ENCODE measurements around the gene SLC25A25.
A peak's percentile ranks its signal among the peaks of the same experiment; 100 is the strongest.

SLC25A25 gene

GRCh38 chr9:128122809-128123175 is 54.8 kb downstream of the SLC25A25 start:
- no peak overlapping the region for H3K4me3 ChIP-seq (ENCODE audit: low read depth, low read length)
- TF ChIP-seq CTCF (IDR thresholded peaks at IDR 0.05; ENCODE audit: control insufficient read depth, extremely low read depth, insufficient read depth) = no peak
- DNase-seq (ENCODE audit: low read depth) = no peak

DNA sequence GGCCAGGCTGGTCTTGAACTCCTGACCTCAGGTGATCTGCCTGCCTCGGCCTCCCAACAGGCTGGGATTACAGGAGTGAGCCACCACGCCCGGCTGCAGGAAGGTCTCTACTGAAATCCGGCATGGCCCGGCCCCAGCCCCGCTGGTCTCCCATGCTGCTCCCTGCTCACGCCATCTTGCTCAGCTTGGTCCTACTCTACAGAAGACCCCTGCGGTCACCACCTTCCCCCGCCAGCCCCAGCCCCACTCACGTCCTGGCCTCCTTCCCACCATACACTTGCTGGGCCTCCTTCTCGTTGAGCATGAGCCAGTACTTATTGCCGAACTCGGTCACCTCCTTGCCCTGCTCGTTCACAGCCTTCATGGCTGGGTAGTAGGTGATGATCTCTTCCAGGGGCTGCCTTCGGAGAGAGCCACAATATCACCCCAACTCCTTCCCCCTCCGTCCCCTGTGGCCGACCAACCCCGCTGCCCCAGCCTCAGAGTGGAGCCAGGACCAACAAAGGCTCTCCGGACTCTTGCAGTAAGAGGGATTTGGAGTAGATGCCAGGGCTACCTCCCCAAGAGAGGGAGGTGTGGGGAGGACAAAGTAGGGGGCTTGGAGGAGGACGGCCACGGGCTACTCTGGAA is 55.5 kb downstream of the SLC25A25 start:
- no peak overlapping the region for H3K4me3 ChIP-seq (ENCODE audit: low read depth, low read length)
- TF ChIP-seq CTCF (IDR thresholded peaks at IDR 0.05; ENCODE audit: control insufficient read depth, extremely low read depth, insufficient read depth) = no peak
- DNase-seq (ENCODE audit: low read depth) = no peak

GRCh38 chr9:128124451-128124850 is 56.4 kb downstream of the SLC25A25 start:
- no peak overlapping the region for H3K4me3 ChIP-seq (ENCODE audit: low read depth, low read length)
- TF ChIP-seq CTCF (IDR thresholded peaks at IDR 0.05; ENCODE audit: control insufficient read depth, extremely low read depth, insufficient read depth) = no peak
- no peak for DNase-seq (ENCODE audit: low read depth)

- H3K4me3 ChIP-seq (ENCODE audit: low read depth, low read length) = no peak overlapping the region
- DNase-seq (ENCODE audit: low read depth) = no peak
- TF ChIP-seq CTCF (IDR thresholded peaks at IDR 0.05; ENCODE audit: control insufficient read depth, extremely low read depth, insufficient read depth) = peak; percentile 42
Measured at GRCh38 chr9:128124873-128125579, 57.0 kb downstream of the SLC25A25 start.

- no peak for TF ChIP-seq CTCF (IDR thresholded peaks at IDR 0.05; ENCODE audit: control insufficient read depth, extremely low read depth, insufficient read depth)
- peak overlapping the region; percentile 76 for H3K4me3 ChIP-seq (ENCODE audit: low read depth, low read length)
Measured at GRCh38 chr9:128125580-128126354, 57.7 kb downstream of the SLC25A25 start.

DNA sequence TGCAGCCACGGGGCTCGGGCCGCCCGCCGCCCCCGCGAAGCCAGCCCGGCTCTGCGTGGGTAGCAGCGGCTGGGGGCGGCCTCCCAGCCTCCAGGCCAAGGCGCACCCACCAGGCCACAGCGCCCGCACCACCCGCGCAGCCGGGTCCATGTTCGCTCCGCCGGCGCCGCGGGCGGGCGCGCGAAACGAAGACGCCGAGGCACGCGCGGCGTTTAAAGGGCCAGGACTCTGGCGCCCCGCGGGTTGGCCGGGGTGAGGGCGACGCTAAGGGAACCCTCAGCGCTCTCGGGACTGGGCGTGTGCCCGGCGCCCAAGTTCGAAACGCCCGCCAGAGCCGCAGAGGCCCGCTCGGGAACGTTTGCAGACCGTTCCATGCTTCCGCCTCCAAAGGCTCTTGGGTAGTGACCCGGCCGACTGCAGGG is 59.5 kb downstream of the SLC25A25 start, which contains the start of gene PTGES2:
Gene PTGES2, minus strand, starts transcription at position 162 of the 422 bp plus-strand sequence. Its CDS starts 12 bp downstream, at position 150.
- DNase-seq (ENCODE audit: low read depth) = no peak
- peak within 1 kb of the TSS; percentile 76 for H3K4me3 ChIP-seq (ENCODE audit: low read depth, low read length)
- TF ChIP-seq CTCF (IDR thresholded peaks at IDR 0.05; ENCODE audit: control insufficient read depth, extremely low read depth, insufficient read depth) = no peak

More at GRCh38 chr9:128125580-128126354, 57.7 kb downstream of the SLC25A25 start:
- DNase-seq (ENCODE audit: low read depth) = no peak
